Effector memory CD8-positive, alpha-beta T cell (primary cell): ENCODE measurements around the gene MLST8.

Experiments used
- ATAC-seq: fragments of 150-1000 bp; cut with Tn5 transposase; replicated peaks from 2 replicates; pipeline ENCODE4 v1.10.0; 2021; ENCODE audit warnings: mild to moderate bottlenecking, moderate library complexity
- DNase-seq, 3 experiments: peaks; one replicate each; pipeline ENCODE4 v3.0.0; 2021
- H3K27ac Mint-ChIP-seq, 2 donors: one replicate each; pipeline ENCODE4 v1.8.0; 2022; ENCODE audit warnings: mild to moderate bottlenecking in 2 of 2, mixed read lengths in 2 of 2, moderate library complexity in 2 of 2
- H3K27me3 Mint-ChIP-seq, 2 donors: one replicate each; pipeline ENCODE4 v1.8.0; 2022; ENCODE audit warnings: mixed read lengths in 2 of 2
- H3K36me3 Mint-ChIP-seq: one replicate; pipeline ENCODE4 v1.8.0; 2022; ENCODE audit warnings: mild to moderate bottlenecking, moderate library complexity, mixed read lengths; ENCODE audit not compliant: insufficient read depth
- H3K4me1 Mint-ChIP-seq, 2 donors: one replicate each; pipeline ENCODE4 v1.8.0; 2022; ENCODE audit warnings: low read depth in 2 of 2, mixed read lengths in 2 of 2
- H3K4me3 Mint-ChIP-seq, 2 donors: one replicate each; pipeline ENCODE4 v1.8.0; 2022; ENCODE audit warnings: mild to moderate bottlenecking in 2 of 2, mixed read lengths in 2 of 2, moderate library complexity in 2 of 2
- H3K9me3 Mint-ChIP-seq, 2 donors: one replicate each; pipeline ENCODE4 v1.8.0; 2022; ENCODE audit warnings: mixed read lengths in 2 of 2
- total RNA-seq, 9 experiments: gene quantifications; one replicate each; lab custom pipeline; 2026; lab: John Stamatoyannopoulos, UW

Gene MLST8, protein sequence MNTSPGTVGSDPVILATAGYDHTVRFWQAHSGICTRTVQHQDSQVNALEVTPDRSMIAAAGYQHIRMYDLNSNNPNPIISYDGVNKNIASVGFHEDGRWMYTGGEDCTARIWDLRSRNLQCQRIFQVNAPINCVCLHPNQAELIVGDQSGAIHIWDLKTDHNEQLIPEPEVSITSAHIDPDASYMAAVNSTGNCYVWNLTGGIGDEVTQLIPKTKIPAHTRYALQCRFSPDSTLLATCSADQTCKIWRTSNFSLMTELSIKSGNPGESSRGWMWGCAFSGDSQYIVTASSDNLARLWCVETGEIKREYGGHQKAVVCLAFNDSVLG
- total RNA-seq: 14.4 to 46.3 (median 25.3) reads per million in 9 experiments

DNA sequence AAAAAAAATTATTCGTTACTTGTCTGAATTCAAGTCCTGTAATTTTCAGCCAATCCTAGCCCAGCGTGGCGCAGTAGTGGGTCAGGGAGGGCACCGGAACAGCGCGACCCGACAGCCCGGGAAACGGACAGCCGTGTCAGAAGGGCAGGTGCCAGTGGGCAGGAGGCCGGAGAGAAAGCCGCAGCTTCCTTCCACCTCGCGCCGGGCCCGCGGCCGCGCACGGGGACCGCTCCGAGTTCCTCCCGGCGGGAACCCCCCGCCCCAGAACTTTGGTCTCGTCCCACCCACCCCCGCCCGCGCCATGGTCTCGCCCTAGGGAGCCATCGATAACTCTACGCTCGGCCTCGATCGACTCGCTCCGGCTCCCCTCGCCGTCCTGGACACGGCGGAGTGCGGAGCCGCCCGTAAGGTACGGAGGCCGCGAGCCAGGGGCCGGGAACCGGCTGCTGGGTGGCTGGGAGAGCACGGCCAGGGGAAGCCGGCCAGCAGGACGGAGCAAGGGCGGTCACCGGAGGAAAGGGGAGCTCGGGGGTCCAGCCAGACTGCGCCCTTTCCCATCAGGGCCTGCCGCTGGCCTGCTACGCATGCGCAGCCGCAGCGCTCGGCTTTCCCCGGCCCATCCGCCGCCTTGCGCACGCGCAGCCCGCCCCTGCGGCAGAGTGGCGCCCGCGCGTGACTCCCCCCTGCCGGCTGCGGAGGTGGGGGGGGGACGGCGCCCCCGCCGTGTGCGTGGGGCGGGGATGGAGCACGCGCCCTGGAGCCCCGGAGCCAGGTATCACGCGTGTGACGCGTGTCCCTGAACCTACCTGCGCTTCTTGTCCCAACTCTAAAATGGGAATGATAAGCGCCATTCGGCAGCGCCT is at the start of gene MLST8:
TSS of gene MLST8 (plus strand) at position 351 of the 863 bp plus-strand sequence. CDS start 632 bp downstream, outside the sequence.
- H3K27me3 Mint-ChIP-seq: peaks cover under 1 to 3% of the 10 kb centered on the region in 2 donors
- peaks cover 18 to 22% of the 10 kb centered on the region in 2 donors for H3K4me1 Mint-ChIP-seq
- no peaks in the 10 kb centered on the region for H3K9me3 Mint-ChIP-seq
- DNase-seq: peak; percentile 91 to 94 (median 93)
- H3K4me3 Mint-ChIP-seq: peak within 1 kb of the TSS; percentile 71 to 81
- peak; percentile 86 for ATAC-seq
- H3K36me3 Mint-ChIP-seq: peaks cover 19% of the 10 kb centered on the region
- H3K27ac Mint-ChIP-seq: peak within 1 kb of the TSS; percentile 85 to 90

DNA sequence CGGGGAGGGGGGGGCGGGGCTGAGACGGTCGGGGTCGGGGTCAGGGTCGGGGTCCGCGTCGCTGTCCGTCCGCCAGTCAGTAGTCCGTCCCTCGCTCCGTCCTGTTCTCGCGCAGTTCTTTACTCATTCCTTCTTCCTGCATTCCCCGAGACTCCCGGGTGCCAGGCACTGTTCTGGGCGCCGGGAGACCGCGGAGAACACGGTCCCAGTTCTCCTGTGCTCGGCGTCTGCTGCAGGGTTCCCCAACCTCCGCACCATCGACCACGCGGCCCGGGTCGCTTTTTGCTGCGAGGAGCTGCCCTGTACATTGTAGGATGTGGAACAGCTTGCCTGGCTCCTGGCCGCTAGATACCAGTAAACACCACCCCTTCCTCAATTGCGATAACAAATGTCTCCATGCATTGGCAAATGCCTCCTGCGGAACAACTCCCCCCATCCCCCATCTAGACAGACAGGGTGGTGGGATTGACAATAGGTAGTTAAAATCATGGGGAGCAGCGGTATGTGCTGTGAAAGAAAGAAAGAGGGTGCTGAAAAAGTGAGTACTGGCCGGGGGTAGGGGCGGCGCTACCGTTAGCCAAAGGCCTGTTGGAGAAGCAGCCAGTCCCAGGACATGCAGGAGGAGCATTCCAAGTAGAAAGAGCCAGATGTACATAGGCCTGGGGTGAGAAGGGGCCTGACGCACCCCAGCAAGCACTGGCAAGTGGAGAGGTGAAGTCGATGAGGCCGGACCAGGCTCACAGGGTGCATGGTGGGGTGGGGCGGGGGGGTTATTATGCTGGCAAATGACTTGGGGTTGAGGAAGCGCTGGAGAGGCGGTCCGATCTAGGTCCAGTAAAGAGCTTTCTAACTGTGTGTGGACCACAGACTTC is 49.0 kb upstream of the MLST8 start:
- Mint-ChIP-seq H3K9me3 (no peaks in the 10 kb centered on the region), H3K27ac (peak overlapping the region; percentile 87 to 93), H3K36me3 (peaks cover 15% of the 10 kb centered on the region), H3K4me3 (peak overlapping the region; percentile 95 to 97), H3K4me1 (peaks cover 55 to 56% of the 10 kb centered on the region in 2 donors), H3K27me3 (no peaks in the 10 kb centered on the region)
- no peak for ATAC-seq
- no peak for DNase-seq

DNA sequence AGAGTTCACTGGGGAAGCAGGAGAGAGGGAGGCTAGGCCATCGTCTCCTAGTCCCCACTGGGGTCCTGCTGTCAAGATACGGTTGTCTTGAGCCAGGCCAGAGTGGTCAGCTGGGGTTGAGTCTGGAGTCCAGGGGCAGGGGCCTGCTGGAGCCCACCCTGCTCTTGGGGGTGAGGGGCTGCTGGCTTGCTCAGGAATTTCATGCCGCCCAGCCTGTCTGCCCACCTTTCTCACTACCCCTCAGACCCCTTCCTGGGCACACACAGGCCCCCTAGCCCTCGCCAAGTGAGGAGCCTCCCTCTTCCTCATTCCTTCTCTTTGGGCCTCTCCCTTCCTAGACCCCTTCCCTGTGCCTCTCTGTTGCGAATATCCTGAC is 48.4 kb upstream of the MLST8 start:
- no peaks in the 10 kb centered on the region for H3K9me3 Mint-ChIP-seq
- ATAC-seq (no peak), DNase-seq (no peak)
- peaks cover 53 to 54% of the 10 kb centered on the region in 2 donors for H3K4me1 Mint-ChIP-seq
- H3K27me3 Mint-ChIP-seq: no peaks in the 10 kb centered on the region
- H3K27ac Mint-ChIP-seq: peak overlapping the region in 1 of 2 donors; percentile 87
- H3K36me3 Mint-ChIP-seq: peaks cover 15% of the 10 kb centered on the region
- H3K4me3 Mint-ChIP-seq: peak overlapping the region; percentile 95 to 97

DNA sequence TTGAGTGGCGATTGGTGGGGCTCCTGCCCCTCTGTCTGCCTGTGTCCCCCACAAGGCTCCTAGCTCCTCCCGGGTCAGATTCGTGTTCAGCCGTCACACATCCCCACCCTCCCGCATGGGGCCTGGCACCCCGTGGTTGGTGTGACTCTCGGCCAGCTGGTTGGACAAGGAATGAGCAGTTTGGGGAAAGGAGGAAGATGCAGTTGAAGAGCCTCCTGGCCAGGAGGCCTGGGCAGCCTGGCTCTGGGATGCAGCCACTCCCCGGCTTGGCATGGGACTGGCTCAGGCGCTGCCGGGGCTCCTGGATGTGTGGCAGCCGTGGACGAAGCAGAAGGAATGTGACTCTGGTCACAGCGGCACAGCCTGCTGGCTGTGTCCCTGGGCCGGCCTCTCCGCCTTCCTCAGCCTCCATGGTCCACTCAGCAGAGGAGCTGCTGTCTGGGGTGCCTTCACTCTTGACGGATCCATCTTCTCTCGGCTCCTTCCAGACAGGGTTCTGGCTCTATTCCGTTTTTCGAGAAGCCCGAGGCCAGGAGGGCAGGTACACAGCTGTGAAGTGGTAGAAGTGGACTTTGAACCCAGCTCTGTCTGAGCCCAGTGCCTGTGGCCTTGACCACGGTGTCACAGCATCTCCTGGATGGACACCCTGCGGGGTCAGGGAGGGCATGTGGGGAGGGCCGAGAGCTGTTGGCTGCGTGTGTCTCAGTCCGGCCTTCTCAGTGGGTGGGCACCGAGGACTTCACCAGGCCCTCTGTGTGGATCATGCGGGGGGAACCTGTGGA is 47.6 kb upstream of the MLST8 start:
- Mint-ChIP-seq H3K27ac (peak overlapping the region; percentile 28 to 53), H3K9me3 (no peaks in the 10 kb centered on the region), H3K4me1 (peaks cover 56 to 57% of the 10 kb centered on the region in 2 donors)

DNA sequence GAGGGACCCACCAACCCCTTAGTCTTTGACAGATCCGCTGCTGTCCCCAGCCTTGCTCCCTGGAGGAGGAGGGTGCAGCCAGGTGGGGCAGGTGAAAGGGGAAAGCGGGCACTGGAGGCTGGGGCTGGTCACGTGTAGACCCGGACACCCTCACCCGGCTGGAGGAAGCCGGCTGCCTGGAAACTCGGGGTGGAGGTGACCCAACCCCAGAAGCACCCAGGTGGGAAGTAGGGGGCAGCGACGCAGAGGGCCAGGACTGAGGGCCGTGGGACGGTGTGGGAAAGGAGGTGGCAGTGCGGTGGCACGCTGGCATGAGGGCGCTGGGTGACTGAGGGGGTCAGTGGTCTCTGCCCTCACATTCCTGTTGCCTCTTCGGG is 47.0 kb upstream of the MLST8 start:
- H3K27ac Mint-ChIP-seq: peak overlapping the region in 1 of 2 donors; percentile 28
- no peaks in the 10 kb centered on the region for H3K27me3 Mint-ChIP-seq
- peaks cover 10% of the 10 kb centered on the region for H3K36me3 Mint-ChIP-seq
- no peak for DNase-seq
- H3K9me3 Mint-ChIP-seq: no peaks in the 10 kb centered on the region
- H3K4me3 Mint-ChIP-seq: peak overlapping the region in 1 of 2 donors; percentile 97
- H3K4me1 Mint-ChIP-seq: peaks cover 52 to 56% of the 10 kb centered on the region in 2 donors
- ATAC-seq: no peak

More for the DNA sequence above, 47.6 kb upstream of the MLST8 start:
- no peaks in the 10 kb centered on the region for H3K27me3 Mint-ChIP-seq
- H3K36me3 Mint-ChIP-seq: peaks cover 11% of the 10 kb centered on the region
- ATAC-seq (no peak), DNase-seq (no peak)
- H3K4me3 Mint-ChIP-seq: peak overlapping the region; percentile 95 to 97

DNA sequence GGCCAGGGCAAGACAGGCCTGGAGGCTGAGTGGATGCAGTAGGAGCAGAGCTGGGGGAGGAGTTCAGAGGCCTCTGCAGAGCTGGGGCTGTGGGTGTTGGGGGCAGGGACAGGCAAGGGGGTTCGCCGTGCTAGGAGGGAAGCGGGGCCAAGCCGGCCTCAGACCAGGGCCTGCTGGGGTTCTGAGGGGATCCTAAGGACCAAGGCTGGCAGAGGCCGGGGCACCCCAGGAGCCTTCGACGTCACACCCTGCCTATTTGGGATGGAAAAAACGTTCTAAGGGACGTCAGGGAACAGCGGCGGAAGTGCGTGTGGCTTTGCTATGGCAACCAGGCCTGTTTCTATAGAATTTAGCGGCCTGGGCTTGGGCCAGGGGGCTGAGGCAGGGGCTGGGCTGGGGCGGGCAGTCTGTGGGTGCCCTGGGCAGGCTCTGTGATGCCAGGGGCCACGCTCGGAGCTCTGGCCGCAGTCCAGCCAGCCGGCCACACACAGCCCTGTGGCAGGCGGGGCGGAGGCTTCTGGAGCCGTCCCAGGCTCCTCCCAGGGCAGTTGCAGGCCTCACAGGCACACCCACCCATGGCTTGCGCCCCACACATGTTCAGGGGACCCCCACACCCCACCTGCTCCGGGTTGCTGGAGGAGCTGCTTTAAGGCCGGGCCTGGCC is 45.9 kb upstream of the MLST8 start:
- Mint-ChIP-seq H3K4me3 (no peak overlapping the region), H3K27ac (peak overlapping the region in 1 of 2 donors; percentile 49), H3K4me1 (peaks cover 44 to 46% of the 10 kb centered on the region in 2 donors), H3K36me3 (peaks cover 10% of the 10 kb centered on the region), H3K9me3 (no peaks in the 10 kb centered on the region), H3K27me3 (no peaks in the 10 kb centered on the region)
- DNase-seq (no peak), ATAC-seq (no peak)

DNA sequence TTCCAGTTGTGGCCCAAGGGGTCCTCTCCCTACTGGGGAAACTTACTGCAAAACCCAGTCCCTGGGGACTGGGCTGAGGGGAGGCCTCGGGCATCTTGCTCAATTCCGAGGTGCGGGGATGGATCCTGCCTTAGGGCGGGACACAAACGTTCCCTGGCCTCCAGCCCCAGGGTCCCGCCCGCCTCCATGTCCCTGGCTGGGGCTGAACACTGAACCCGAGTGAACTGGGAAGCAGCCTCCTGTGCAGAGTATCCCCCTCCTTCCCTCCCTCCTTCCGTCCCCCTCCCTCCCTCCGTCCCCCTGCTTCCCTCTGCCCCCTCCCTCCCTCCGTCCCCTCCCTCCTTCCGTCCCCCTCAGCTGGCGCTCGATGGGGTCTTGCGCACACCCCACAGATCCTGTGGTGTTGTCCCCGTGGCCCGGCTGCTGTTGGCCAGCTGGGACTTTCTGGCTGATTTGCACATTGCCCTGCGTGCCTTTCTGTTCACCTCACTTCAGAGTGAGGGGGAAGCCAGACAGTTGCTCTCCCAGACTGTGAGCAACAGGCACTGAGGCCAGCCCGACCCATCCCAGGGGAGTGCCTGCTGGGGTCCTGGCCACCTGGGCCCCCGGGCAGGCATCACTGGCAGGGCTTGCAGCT is 44.2 kb upstream of the MLST8 start:
- Mint-ChIP-seq H3K27ac (peak overlapping the region in 1 of 2 donors; percentile 51), H3K4me3 (no peak overlapping the region), H3K9me3 (no peaks in the 10 kb centered on the region), H3K36me3 (peaks cover under 1% of the 10 kb centered on the region), H3K4me1 (peaks cover 34 to 37% of the 10 kb centered on the region in 2 donors), H3K27me3 (no peaks in the 10 kb centered on the region)
- DNase-seq (no peak), ATAC-seq (no peak)

DNA sequence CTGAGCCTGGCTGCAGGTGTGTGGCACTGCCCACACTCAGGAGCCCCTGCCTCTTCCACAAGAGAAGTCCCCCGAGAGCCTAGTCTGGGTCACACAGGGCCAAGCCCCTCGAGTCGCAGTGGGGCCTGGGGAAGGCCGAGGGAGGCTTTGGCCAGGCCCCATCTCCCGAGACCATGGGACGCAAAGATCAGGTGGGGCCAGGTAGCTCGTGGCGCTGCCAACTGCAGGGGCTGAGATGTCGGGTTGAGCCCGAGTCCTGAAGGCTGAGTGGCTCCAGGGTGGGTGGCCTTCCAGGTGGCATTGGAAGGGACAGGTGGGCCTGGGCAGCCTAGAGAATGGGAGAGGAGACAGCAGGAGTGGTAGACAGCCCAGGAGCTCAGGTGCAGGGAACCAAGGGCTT is 43.3 kb upstream of the MLST8 start:
- Mint-ChIP-seq H3K4me1 (peaks cover 25 to 28% of the 10 kb centered on the region in 2 donors), H3K27ac (peak overlapping the region; percentile 59 to 85), H3K9me3 (no peaks in the 10 kb centered on the region), H3K27me3 (no peaks in the 10 kb centered on the region), H3K36me3 (peaks cover 4% of the 10 kb centered on the region), H3K4me3 (no peak overlapping the region)
- DNase-seq: no peak
- ATAC-seq: no peak

DNA sequence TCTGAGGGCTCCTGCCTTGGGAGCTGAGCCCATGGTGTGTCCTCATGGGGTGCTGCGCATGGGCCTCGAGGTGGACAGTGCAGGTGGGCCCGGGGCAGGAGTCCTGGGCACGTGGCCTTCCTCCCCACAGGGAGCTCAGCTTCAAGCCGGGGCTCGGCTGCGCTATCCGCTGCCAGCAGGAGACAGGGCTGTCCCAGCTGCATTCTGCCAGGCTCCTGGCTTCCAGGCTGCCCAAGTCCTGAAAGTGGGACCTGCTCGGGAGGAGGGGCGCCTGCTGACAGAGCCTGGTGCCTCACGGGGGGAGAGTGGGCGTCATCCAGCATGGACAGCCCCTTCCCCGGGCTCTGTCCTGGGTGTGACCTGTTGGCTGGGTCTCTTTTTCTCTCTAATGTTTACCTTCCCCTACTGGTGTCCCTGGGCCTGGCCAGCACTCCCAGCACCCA is 42.6 kb upstream of the MLST8 start:
- Mint-ChIP-seq H3K4me1 (peaks cover 17 to 20% of the 10 kb centered on the region in 2 donors), H3K27ac (peak overlapping the region in 1 of 2 donors; percentile 52), H3K36me3 (peaks cover 4% of the 10 kb centered on the region), H3K27me3 (no peaks in the 10 kb centered on the region), H3K9me3 (no peaks in the 10 kb centered on the region), H3K4me3 (no peak overlapping the region)
- ATAC-seq (no peak), DNase-seq (no peak)

DNA sequence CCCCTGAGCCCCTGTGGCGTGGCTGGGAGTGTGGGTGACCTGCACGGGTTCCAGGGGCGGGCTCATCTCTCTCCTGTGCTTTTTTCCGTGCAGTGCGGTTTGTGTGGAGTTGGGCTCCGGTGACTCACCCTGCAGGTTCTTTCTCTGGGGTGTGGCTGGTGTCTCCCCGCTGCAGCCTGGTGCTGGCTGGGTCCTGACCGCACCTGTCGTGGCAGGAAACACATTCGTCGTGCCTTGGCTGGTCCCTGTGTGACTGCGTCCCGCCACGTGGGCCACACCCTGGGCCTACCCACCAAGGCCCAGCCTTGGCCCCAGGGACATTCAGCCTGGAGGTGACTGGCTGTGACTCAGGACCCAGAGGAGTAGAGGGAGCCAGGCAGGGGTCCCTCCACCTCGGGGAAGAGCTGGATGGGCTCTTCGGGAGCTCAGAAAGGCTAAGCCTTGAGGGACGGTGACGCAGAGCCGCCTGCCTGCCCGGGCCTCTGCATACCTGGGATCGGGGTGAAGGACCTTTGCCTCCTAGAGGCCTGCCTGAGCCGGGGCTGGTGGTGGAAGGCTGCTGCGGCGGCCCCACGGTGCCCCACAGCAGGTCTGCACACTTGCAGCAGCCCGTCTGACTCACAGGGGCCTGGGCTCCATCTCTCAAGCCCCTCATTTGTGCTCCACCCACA is 41.9 kb upstream of the MLST8 start:
- Mint-ChIP-seq H3K36me3 (peaks cover 4% of the 10 kb centered on the region), H3K27ac (peak overlapping the region; percentile 38 to 52), H3K27me3 (no peaks in the 10 kb centered on the region), H3K4me1 (peaks cover 13 to 14% of the 10 kb centered on the region in 2 donors), H3K9me3 (no peaks in the 10 kb centered on the region), H3K4me3 (no peak overlapping the region)
- no peak for DNase-seq
- peak; percentile 61 for ATAC-seq

DNA sequence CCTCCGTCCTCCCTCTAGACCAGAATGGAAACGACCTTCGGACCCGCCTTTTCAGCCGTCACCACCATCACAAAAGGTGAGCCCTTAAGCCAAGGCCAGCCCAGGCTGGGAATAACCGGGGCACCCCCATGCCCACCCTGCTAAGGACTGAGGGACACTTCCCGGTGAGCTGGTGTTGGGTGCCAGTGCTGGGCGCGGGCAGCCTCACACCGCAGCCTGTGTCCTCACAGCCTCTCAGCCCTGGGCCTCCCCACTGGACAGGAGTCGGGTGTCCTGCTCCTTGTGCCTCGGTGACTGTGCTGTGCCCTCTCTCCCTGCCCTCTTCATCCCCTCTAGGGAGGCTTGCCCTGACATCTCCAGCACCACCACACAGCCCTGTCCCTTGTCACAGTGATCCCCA is 39.4 kb upstream of the MLST8 start:
- no peak for ATAC-seq
- H3K27ac Mint-ChIP-seq: peak overlapping the region in 1 of 2 donors; percentile 44
- no peaks in the 10 kb centered on the region for H3K27me3 Mint-ChIP-seq
- DNase-seq: no peak
- H3K9me3 Mint-ChIP-seq: no peaks in the 10 kb centered on the region
- no peak overlapping the region for H3K4me3 Mint-ChIP-seq
- H3K4me1 Mint-ChIP-seq: peaks cover 7 to 9% of the 10 kb centered on the region in 2 donors
- peaks cover 4% of the 10 kb centered on the region for H3K36me3 Mint-ChIP-seq
